ENCODE data around the gene LRMDA. TPM values are rescaled to one million over a fixed set of nuclear protein-coding genes. Genes with fewer than 3 reads are reported as not detected.

Gene LRMDA
- total and polyA plus RNA-seq, 7 donors, result 1.0 to 5.7 (median 2.5) TPM

DNA sequence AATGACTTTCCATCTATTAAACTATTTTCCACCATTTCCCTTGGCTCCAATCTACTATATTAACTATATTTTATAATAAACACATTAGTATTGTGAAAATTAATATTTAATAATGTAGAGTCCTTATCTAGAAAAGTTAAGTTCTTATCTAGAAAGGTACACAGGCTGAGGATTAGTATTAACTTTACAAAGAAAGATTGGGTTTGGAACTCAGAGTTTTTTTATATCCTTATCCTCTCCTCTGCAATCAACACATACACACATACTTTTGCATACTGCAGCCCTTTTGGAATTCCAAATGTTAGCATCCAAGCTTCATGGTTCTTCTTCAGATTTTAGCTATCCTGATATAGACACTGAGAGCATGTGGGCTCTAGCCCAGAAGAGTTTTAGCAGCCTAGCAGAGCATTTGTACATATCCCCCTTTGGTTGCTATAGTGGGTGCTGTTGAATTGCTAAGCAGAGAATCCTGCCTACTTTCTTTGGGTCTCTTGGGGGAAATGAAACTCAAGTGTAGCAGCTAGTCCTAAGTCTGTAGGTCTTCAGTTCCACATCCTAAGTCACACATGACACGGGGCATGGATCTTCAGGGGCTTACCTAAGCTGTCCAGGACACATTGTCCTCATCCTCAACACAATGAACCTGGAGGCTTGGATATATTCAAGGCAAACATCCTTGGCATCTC lies 874.6 kb downstream of the LRMDA start:
- Histone ChIP-seq H3K27me3 (ENCODE audit: insufficient read depth in 3 of 3, low read length in 2 of 3) (peaks cover 0 to 3% (median 0%) of the 10 kb centered on the region in 3 donors), H3K27ac (no peak overlapping the region), H3K36me3 (ENCODE audit: insufficient read depth in 1 of 2, low read depth in 1 of 2) (no peaks in the 10 kb centered on the region), H3K4me1 (no peaks in the 10 kb centered on the region), H3K4me3 (no peak overlapping the region), H3K9me3 (no peaks in the 10 kb centered on the region)
- DNase-seq (no peak), ATAC-seq (no peak)
- WGBS, 3 donors, result 0 to 96% (median 51%) methylated on average over 1 of the region's 1 CpG
- intact Hi-C loops (cut with DNase I), result loop anchor here (10.0 kb wide), 3 partner anchors 191 to 631 kb away; no protein-coding TSS in a partner anchor
- TF ChIP-seq, protein P1, sequence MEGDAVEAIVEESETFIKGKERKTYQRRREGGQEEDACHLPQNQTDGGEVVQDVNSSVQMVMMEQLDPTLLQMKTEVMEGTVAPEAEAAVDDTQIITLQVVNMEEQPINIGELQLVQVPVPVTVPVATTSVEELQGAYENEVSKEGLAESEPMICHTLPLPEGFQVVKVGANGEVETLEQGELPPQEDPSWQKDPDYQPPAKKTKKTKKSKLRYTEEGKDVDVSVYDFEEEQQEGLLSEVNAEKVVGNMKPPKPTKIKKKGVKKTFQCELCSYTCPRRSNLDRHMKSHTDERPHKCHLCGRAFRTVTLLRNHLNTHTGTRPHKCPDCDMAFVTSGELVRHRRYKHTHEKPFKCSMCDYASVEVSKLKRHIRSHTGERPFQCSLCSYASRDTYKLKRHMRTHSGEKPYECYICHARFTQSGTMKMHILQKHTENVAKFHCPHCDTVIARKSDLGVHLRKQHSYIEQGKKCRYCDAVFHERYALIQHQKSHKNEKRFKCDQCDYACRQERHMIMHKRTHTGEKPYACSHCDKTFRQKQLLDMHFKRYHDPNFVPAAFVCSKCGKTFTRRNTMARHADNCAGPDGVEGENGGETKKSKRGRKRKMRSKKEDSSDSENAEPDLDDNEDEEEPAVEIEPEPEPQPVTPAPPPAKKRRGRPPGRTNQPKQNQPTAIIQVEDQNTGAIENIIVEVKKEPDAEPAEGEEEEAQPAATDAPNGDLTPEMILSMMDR (IDR thresholded peaks at IDR 0.05), result no peak

DNA sequence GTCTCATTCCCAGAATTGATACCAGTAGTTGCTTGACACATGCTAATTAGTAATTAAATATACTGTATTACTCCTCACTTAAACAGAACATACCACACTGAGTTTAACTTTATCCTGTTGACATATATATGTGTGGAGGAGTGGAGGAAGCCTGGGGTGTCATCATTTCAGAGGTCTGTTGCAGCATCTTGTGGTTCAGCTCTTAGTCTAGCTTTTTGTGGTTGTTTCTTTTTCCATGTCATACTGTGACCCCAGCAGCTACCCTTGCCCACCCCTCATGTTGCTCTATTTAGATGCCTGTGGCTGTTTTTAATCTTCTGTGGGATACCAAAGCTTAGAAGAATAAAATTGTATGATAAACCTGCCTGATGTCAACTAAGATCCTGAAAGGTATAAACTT lies 875.4 kb downstream of the LRMDA start:
- Histone ChIP-seq H3K27me3 (ENCODE audit: insufficient read depth in 3 of 3, low read length in 2 of 3) (peaks cover 0 to 3% (median 0%) of the 10 kb centered on the region in 3 donors), H3K27ac (no peak overlapping the region), H3K36me3 (ENCODE audit: insufficient read depth in 1 of 2, low read depth in 1 of 2) (no peaks in the 10 kb centered on the region), H3K4me3 (no peak overlapping the region), H3K9me3 (no peaks in the 10 kb centered on the region), H3K4me1 (no peaks in the 10 kb centered on the region)
- ATAC-seq, result no peak
- DNase-seq, result no peak
- intact Hi-C loops (cut with DNase I), result loop anchor here (1.0 to 10.0 kb wide), 4 partner anchors 11 to 632 kb away; no protein-coding TSS in a partner anchor
- TF ChIP-seq, protein P1 (IDR thresholded peaks at IDR 0.05), result no peak

DNA sequence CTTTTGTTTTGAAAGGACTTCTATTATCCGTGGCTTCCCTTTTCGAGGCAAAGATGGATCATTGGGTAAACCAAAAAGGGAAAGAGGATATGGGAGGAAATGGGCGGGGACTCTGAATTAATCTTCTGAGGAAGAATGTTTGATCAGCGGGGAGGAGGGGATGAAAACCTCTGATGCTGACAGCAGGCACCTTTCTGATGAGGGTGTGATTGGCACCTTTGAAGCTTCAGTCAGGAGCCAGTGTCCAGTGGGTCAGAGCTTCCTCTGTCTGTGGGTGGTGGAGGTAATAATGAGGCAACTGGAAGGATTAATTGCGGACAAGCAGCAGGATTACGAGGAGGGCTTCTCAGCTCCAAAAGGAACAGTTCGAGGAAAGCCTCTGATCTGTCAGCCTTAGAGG lies 877.6 kb downstream of the LRMDA start:
- ATAC-seq (no peak), DNase-seq (no peak)

DNA sequence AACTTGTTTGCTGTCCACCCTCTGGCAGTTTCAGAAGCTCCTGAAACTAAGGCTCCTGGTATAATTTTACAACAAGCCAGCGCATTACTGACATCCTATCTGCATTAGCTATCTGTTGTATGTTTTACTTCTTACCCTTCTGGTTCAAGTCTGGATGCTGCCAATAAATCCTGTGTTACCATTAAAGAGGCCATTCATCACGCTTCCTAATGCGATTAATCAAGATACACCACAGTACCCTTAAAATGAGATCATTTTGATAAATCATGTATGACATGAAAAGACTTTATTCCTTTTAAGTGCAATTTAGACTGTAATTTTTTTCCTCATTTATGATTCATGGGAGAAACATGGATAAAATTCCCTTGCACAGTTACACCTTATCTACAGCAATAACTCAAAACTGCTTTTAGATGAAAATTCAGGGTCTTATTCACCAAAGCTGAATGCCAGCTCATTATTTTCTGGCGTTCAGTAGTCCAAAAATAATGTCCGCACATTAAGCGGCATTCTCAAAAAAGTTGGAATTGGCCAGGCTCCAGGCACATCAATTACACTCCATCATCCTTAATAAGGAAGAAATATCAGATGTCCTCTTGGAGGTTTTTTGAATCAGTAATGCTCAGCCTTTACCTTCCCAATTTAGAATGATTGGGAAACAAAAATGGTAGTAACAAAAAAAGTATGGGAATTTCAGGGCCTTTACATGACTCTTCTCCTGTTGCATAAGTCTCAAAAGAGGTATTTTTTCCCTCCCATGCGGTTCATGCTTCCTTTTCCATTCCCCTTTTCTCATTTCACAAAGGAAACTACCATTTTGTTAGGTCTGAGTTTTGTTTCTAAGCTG lies 878.5 kb downstream of the LRMDA start:
- no peak overlapping the region for H3K27ac ChIP-seq
- intact Hi-C loops (cut with DNase I), result loop anchor here (5.0 to 10.0 kb wide), 4 partner anchors 195 to 908 kb away; partner anchors contain the start of gene ZNF503 (in 1 of the 2)
- TF ChIP-seq, protein P1 (IDR thresholded peaks at IDR 0.05), result no peak
- H3K9me3 ChIP-seq, result no peaks in the 10 kb centered on the region
- DNase-seq, result no peak
- no peak for ATAC-seq
- H3K36me3 ChIP-seq (ENCODE audit: insufficient read depth in 1 of 2, low read depth in 1 of 2), result no peaks in the 10 kb centered on the region
- H3K4me3 ChIP-seq, result no peak overlapping the region
- WGBS, 3 donors, result 68 to 84% (median 79%) methylated on average over 7 of the region's 7 CpGs
- no peaks in the 10 kb centered on the region for H3K27me3 ChIP-seq (ENCODE audit: insufficient read depth in 3 of 3, low read length in 2 of 3)
- H3K4me1 ChIP-seq, result no peaks in the 10 kb centered on the region

More for the DNA sequence above, 877.6 kb downstream of the LRMDA start:
- Histone ChIP-seq H3K4me3 (no peak overlapping the region), H3K4me1 (no peaks in the 10 kb centered on the region), H3K36me3 (ENCODE audit: insufficient read depth in 1 of 2, low read depth in 1 of 2) (no peaks in the 10 kb centered on the region), H3K9me3 (no peaks in the 10 kb centered on the region), H3K27ac (no peak overlapping the region), H3K27me3 (ENCODE audit: insufficient read depth in 3 of 3, low read length in 2 of 3) (no peaks in the 10 kb centered on the region)
- TF ChIP-seq, protein P1 (IDR thresholded peaks at IDR 0.05), result no peak
- 62 to 68% (median 62%) methylated on average over 7 of the region's 7 CpGs for WGBS, 3 donors
- intact Hi-C loops (cut with DNase I), result loop anchor here (10.0 kb wide), 3 partner anchors 194 to 634 kb away; no protein-coding TSS in a partner anchor
